Measurements from ENCODE around the gene BUB1. TPM values are rescaled to one million over a fixed set of nuclear protein-coding genes. Genes with fewer than 3 reads are reported as not detected.

The BUB1 gene
- total and polyA plus RNA-seq, 10 donors: 1.1 to 29.7 (median 7.1) TPM

DNA sequence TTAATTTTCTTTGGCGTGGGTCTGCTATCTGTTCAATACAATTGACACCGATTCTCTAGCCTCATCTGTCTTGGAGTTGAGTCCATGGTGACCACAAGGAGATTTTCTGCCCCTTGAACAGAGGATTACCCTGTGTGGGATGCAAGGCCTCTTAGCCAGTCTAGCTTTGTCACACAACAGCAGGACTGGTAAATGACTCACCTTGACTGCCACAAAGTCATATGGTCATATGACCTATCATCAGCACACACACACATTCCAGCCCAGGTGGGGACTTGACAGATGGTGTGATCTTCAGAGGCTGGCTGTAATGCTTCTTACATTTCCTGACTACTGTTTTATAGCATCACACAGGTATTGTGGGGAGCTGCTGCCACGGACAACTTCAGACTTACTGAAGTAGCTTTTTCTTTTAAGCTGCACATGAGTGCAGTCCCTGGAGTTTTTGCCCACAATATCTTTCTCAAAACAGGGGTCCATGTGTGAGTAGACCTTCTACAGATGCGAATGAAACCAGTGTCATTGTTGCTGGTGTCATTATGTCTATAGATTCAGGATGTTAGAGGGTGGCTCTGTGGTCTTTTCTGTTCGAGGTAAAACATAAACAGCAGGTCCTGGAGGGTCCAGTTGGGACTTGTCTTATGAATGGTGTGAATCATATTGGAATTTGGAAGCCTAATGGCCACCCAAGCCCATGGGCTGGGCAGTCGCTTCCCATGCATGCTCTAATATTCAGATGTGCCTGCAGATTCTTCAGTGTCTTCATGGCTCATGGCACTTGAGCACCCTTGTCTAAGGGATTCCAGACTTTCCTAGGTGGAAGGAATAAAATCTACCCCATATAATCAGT is 35.9 kb upstream of the BUB1 start:
- Histone ChIP-seq H3K27me3 (replicated peaks in 1 of 7) (peaks cover 0 to 26% (median 0%) of the 10 kb centered on the region in 7 donors), H3K9me3 (no peaks in the 10 kb centered on the region), H3K36me3 (no peaks in the 10 kb centered on the region), H3K27ac (no peak overlapping the region), H3K4me1 (peaks cover 0 to 10% (median 0%) of the 10 kb centered on the region in 6 donors), H3K4me3 (no peak overlapping the region)
- 80 to 89% (median 87%) methylated on average over 6 of the region's 6 CpGs for WGBS, 5 donors
- intact Hi-C loops (cut with DNase I; ENCODE audit: low total_unique reads): no loop called here
- no peak for DNase-seq
- no peak for TF ChIP-seq POLR2A (IDR thresholded peaks at IDR 0.05)
- TF ChIP-seq POLR2AphosphoS5 (IDR thresholded peaks at IDR 0.05): no peak
- TF ChIP-seq, protein P1, sequence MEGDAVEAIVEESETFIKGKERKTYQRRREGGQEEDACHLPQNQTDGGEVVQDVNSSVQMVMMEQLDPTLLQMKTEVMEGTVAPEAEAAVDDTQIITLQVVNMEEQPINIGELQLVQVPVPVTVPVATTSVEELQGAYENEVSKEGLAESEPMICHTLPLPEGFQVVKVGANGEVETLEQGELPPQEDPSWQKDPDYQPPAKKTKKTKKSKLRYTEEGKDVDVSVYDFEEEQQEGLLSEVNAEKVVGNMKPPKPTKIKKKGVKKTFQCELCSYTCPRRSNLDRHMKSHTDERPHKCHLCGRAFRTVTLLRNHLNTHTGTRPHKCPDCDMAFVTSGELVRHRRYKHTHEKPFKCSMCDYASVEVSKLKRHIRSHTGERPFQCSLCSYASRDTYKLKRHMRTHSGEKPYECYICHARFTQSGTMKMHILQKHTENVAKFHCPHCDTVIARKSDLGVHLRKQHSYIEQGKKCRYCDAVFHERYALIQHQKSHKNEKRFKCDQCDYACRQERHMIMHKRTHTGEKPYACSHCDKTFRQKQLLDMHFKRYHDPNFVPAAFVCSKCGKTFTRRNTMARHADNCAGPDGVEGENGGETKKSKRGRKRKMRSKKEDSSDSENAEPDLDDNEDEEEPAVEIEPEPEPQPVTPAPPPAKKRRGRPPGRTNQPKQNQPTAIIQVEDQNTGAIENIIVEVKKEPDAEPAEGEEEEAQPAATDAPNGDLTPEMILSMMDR (IDR thresholded peaks at IDR 0.05 in 8 of 11, conservative IDR thresholded peaks at IDR 0.05 in 3 of 11): no peak

DNA sequence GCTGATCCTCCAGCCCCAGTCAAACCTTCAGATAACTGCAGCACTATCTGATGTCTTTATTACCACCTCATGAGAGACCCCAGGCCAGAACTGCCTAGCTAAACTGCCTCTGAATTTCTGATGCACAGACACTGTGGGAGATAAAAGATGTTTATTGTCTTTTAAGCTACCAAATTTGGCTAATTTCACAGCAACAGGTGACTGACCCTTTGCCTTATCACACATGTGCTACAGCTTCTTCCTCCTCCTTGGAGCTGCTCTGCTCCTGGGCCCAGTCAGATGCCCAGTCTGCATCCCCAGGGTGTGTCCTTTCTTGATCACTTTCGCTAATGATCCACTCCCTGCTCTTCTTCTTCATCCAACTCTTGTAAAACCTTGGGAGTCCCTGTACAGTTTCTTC is 34.9 kb upstream of the BUB1 start:
- peaks cover 0 to 7% (median 0%) of the 10 kb centered on the region in 6 donors for H3K4me1 ChIP-seq
- no peak for TF ChIP-seq POLR2AphosphoS5 (IDR thresholded peaks at IDR 0.05)
- no peak for TF ChIP-seq POLR2A (IDR thresholded peaks at IDR 0.05)
- TF ChIP-seq, protein P1 (IDR thresholded peaks at IDR 0.05 in 8 of 11, conservative IDR thresholded peaks at IDR 0.05 in 3 of 11): no peak
- no peaks in the 10 kb centered on the region for H3K36me3 ChIP-seq
- no peak for DNase-seq
- intact Hi-C loops (cut with DNase I; ENCODE audit: low total_unique reads): no loop called here
- H3K9me3 ChIP-seq: no peaks in the 10 kb centered on the region
- H3K4me3 ChIP-seq: no peak overlapping the region
- 86 to 100% (median 92%) methylated on average over 1 of the region's 1 CpG for WGBS, 5 donors
- H3K27me3 ChIP-seq (replicated peaks in 1 of 7): peaks cover 0 to 26% (median 0%) of the 10 kb centered on the region in 7 donors
- no peak overlapping the region for H3K27ac ChIP-seq

DNA sequence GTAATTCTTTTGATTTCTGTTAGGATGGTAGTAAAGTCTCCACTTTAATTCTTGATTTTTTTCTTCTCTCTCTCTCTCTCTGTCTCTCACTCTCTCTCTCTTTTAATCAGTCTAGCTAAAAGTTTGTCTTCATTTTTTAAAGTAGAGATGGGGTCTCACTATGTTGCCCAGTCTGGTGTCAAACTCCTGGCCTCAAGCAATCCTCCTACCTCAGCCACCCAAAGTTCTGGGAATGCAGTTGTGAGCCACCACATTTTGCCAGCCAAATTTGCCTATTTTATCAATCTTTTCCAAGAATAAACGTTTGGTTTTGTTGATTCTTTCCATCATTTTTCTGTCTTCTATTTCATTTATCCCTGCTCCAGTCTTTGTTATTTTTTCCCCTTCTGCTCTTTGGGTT is 30.6 kb upstream of the BUB1 start:
- 43 to 57% (median 50%) methylated on average over 1 of the region's 1 CpG for WGBS, 5 donors
- peak overlapping the region in 4 of 8 donors; percentile 15 to 78 (median 42) for H3K27ac ChIP-seq
- TF ChIP-seq, protein P1 (IDR thresholded peaks at IDR 0.05 in 8 of 11, conservative IDR thresholded peaks at IDR 0.05 in 3 of 11): no peak
- no peak for TF ChIP-seq POLR2AphosphoS5 (IDR thresholded peaks at IDR 0.05)
- H3K36me3 ChIP-seq: no peaks in the 10 kb centered on the region
- H3K9me3 ChIP-seq: no peaks in the 10 kb centered on the region
- H3K4me1 ChIP-seq: peaks cover 0 to under 1% (median 0%) of the 10 kb centered on the region in 6 donors
- H3K27me3 ChIP-seq (replicated peaks in 1 of 7): peaks cover 0 to 21% (median 0%) of the 10 kb centered on the region in 7 donors
- no peak overlapping the region for H3K4me3 ChIP-seq
- intact Hi-C loops (cut with DNase I; ENCODE audit: low total_unique reads): no loop called here
- DNase-seq: no peak

DNA sequence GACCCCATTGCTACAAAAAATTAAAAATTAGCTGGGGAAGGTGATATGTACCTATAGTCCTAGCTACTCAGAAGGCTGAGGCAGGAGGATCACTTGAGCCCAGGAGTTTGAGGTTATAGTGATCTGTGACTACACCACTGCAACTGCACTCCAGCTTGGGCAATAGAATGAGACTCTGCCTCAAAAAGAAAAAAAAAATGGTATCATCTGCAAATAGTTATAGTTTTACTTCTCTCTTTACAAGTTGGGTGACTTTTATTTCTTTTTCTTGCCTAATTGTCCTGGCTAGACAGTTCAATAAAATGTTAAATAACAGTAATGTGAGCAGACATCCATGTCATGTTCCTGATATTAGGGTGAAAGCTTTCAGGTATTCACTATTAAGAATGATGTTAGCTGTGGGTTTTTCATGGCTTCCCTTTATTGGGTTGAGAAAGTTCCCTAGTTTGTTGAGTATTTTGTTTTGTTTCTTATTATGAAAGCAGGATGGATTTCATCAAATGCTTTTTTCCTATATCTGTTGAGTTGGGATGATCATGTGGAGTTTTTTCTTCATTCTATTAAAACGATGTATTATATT is 29.6 kb upstream of the BUB1 start:
- WGBS, 5 donors: 59 to 85% (median 65%) methylated on average over 1 of the region's 1 CpG

More for the DNA sequence above, 29.6 kb upstream of the BUB1 start:
- H3K9me3 ChIP-seq: no peaks in the 10 kb centered on the region
- TF ChIP-seq, protein P1 (IDR thresholded peaks at IDR 0.05 in 8 of 11, conservative IDR thresholded peaks at IDR 0.05 in 3 of 11): no peak
- TF ChIP-seq POLR2AphosphoS5 (IDR thresholded peaks at IDR 0.05) (no peak), POLR2A (IDR thresholded peaks at IDR 0.05) (no peak)
- H3K27ac ChIP-seq: peak overlapping the region in 3 of 8 donors; percentile 20 to 78 (median 61)
- no peaks in the 10 kb centered on the region for H3K36me3 ChIP-seq
- H3K27me3 ChIP-seq (replicated peaks in 1 of 7): peaks cover 0 to 21% (median 0%) of the 10 kb centered on the region in 7 donors
- peaks cover 0 to 11% (median 0%) of the 10 kb centered on the region in 6 donors for H3K4me1 ChIP-seq
- H3K4me3 ChIP-seq: no peak overlapping the region
- DNase-seq: no peak
- intact Hi-C loops (cut with DNase I; ENCODE audit: low total_unique reads): no loop called here
